ENCODE data around the gene PCDHA9.

DNA sequence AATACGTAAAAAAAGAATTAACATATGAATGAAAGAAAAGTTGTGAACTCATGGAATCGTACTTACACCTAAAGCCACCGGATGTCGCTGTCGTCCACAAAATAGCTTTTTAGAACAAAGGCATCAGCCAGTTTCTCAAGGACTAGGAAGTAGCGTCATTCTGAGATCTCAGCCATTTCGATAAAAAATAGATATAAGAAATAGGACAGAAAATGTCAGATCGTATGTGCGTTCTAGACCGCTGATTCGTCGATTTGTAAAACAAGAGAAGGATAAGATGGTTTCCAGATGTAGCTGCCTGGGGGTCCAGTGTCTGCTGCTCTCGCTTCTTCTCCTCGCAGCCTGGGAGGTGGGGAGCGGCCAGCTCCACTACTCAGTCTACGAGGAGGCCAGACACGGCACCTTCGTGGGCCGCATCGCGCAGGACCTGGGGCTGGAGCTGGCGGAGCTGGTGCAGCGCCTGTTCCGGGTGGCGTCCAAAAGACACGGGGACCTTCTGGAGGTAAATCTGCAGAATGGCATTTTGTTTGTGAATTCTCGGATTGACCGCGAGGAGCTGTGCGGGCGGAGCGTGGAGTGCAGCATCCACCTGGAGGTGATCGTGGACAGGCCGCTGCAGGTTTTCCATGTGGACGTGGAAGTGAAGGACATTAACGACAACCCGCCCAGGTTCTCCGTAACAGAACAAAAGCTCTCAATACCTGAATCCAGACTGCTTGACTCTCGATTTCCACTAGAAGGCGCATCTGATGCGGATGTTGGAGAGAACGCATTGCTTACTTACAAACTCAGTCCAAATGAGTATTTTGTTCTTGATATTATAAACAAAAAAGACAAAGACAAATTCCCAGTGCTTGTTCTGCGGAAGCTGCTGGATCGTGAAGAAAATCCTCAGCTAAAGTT, 7.8 kb downstream of the PCDHA9 start, which contains the start of gene PCDHA10:
- TF ChIP-seq POLR2A (IDR thresholded peaks at IDR 0.05; ENCODE audit: low read depth, low read length) (no peak), CHD1 (IDR thresholded peaks at IDR 0.05; ENCODE audit: low read depth, low read length) (no peak), ELK1 (IDR thresholded peaks at IDR 0.05; ENCODE audit: borderline replicate concordance, low read depth, low read length) (no peak), RAD21 (IDR thresholded peaks at IDR 0.05; ENCODE audit: low read length) (no peak), USF2 (IDR thresholded peaks at IDR 0.05; ENCODE audit: low read depth, low read length) (no peak), MXI1 (IDR thresholded peaks at IDR 0.05; ENCODE audit: borderline replicate concordance, low read depth, low read length) (no peak), CEBPB (IDR thresholded peaks at IDR 0.05; ENCODE audit: low read depth, low read length) (no peak), RCOR1 (IDR thresholded peaks at IDR 0.05; ENCODE audit: insufficient replicate concordance, low read length) (no peak), MAFK (IDR thresholded peaks at IDR 0.05; ENCODE audit: low read depth, low read length) (no peak), SMC3 (IDR thresholded peaks at IDR 0.05; ENCODE audit: low read depth, low read length) (no peak), MAZ (IDR thresholded peaks at IDR 0.05; ENCODE audit: borderline replicate concordance, low read depth, low read length) (no peak), RFX5 (IDR thresholded peaks at IDR 0.05; ENCODE audit: low read depth, low read length) (no peak)
- TF ChIP-seq, protein P1, sequence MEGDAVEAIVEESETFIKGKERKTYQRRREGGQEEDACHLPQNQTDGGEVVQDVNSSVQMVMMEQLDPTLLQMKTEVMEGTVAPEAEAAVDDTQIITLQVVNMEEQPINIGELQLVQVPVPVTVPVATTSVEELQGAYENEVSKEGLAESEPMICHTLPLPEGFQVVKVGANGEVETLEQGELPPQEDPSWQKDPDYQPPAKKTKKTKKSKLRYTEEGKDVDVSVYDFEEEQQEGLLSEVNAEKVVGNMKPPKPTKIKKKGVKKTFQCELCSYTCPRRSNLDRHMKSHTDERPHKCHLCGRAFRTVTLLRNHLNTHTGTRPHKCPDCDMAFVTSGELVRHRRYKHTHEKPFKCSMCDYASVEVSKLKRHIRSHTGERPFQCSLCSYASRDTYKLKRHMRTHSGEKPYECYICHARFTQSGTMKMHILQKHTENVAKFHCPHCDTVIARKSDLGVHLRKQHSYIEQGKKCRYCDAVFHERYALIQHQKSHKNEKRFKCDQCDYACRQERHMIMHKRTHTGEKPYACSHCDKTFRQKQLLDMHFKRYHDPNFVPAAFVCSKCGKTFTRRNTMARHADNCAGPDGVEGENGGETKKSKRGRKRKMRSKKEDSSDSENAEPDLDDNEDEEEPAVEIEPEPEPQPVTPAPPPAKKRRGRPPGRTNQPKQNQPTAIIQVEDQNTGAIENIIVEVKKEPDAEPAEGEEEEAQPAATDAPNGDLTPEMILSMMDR (conservative IDR thresholded peaks at IDR 0.05; ENCODE audit: low read depth, low read length), result no peak
